GM23248 (cell line): ENCODE data around the gene HIVEP1.

Experiments used
- EZH2 ChIP-seq: fragments of 200-600 bp; sonication (generic); IDR thresholded peaks from 2 replicates; pipeline ENCODE4 v1.6.1; 2018; ENCODE audit warnings: antibody characterized with exemption, mild to moderate bottlenecking; ENCODE audit not compliant: insufficient read depth, poor library complexity, severe bottlenecking
- EZH2phosphoT487 ChIP-seq: fragments of 200-600 bp; sonication (generic); IDR thresholded peaks from 2 replicates; pipeline ENCODE4 v1.6.1; 2018; ENCODE audit warnings: antibody characterized with exemption, moderate library complexity, mild to moderate bottlenecking, low read depth; ENCODE audit not compliant: insufficient read depth

DNA sequence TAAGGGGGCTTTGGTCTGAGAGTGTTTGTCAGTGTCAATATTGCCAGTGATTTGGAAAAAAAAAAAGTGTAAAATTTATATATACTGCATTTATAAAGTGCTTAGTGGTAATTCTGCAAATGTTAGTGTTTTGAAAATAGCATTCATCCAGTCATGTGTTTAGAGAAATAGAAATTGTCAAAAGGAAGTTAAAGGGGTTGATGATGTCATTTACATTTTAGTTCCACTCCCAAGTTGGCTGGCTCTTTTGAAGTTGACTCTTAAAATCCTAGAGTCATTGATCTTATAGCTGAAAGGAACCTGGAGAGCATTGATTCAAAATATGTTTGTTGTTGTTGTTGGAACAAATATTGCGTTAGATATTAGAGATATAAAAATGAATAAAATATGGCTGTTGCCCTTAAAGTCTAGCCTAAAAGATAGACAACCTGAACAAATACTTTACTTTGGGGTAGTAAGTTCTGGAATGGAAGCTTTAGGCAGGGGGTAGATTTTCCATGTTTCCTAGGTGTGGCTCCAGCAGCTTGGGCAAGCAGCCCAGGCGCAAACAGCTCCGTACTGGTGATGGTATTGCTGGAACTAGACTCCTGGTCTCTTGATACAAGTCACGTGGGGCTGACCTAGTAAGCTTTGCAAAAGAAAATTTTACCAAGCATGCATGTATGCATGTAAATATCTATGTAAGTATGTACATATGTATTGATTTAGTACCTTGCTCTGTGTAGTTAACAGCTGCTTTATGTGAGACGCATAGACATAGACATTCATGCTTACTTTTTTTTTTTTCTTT lies 46.3 kb downstream of the HIVEP1 start:
- TF ChIP-seq EZH2phosphoT487 (no peak), EZH2 (no peak)
